Uterus (tissue), 4 donors: ENCODE results near the gene IRX2. TPM values are rescaled to one million over a fixed set of nuclear protein-coding genes. Genes with fewer than 3 reads are reported as not detected.

Source experiments
- DNase-seq, 2 donors: peaks; one replicate each; pipeline ENCODE4 v3.0.0-alpha.2; 2019 to 2020
- H3K27ac ChIP-seq, 2 donors: fragments of 200-600 bp; sonication (generic); 1 replicate in 1 of 2; 2 replicates in 1 of 2; pipeline ENCODE4 v1.5.1; 2016 to 2018
- H3K27me3 ChIP-seq, 2 donors: fragments of 200-600 bp; sonication (generic); one replicate each; pipeline ENCODE4 v1.5.1; 2018 to 2019; ENCODE audit warnings: control low read depth in 1 of 2
- H3K36me3 ChIP-seq, 2 donors: fragments of 200-600 bp; sonication (generic); one replicate each; pipeline ENCODE4 v1.5.1; 2019; ENCODE audit warnings: control low read depth in 1 of 2
- H3K4me1 ChIP-seq, 2 donors: fragments of 200-600 bp; sonication (generic); one replicate each; pipeline ENCODE4 v1.5.1; 2018 to 2019; ENCODE audit warnings: control low read depth in 1 of 2
- H3K4me3 ChIP-seq, 2 donors: fragments of 200-600 bp; sonication (generic); 1 replicate in 1 of 2; 2 replicates in 1 of 2; pipeline ENCODE4 v1.5.1; 2018 to 2019; ENCODE audit warnings: mild to moderate bottlenecking in 1 of 2
- H3K9me3 ChIP-seq, 2 donors: fragments of 200-600 bp; sonication (generic); one replicate each; pipeline ENCODE4 v1.5.1; 2019; ENCODE audit warnings: control low read depth in 1 of 2
- CTCF ChIP-seq, 4 experiments: fragments of 200-600 bp in 2 of 4; fragments of 450-650 bp in 2 of 4; sonication (generic) in 2 of 4; IDR thresholded peaks; one replicate each; pipeline ENCODE4 v1.5.1; 2016 to 2019; ENCODE audit warnings: antibody characterized with exemption in 4 of 4, mild to moderate bottlenecking in 2 of 4, moderate library complexity in 1 of 4
- POLR2A ChIP-seq, 2 donors: fragments of 450-650 bp; IDR thresholded peaks; one replicate each; pipeline ENCODE4 v1.6.1; 2016; ENCODE audit warnings: antibody characterized with exemption in 2 of 2, mild to moderate bottlenecking in 1 of 2, moderate library complexity in 1 of 2
- intact Hi-C: fragments of 100-400 bp; cut with DNase I; formaldehyde crosslinking; loops from one replicate; pipeline ENCODE4 v1.15.1; 2023; ENCODE audit warnings: low total_unique reads
- total RNA-seq, 4 donors: library from RNA; depleted of rRNA in 3 of 4; stranded (reverse); fragments of >200 nt in 3 of 4; gene quantifications; one replicate each; pipeline versions ENCODE4 v1.1.0 to v1.2.4, GENCODE V29; 2014 to 2023
- donor health status: DM: yes; HTN: yes; CAD: no.

Gene IRX2
- total RNA-seq, 4 donors from 2014 or later = 0.77 TPM; not detected in 3

- Histone ChIP-seq H3K4me3 (no peak overlapping the region), H3K9me3 (no peaks in the 10 kb centered on the region), H3K27me3 (no peaks in the 10 kb centered on the region), H3K27ac (no peak overlapping the region), H3K36me3 (no peaks in the 10 kb centered on the region), H3K4me1 (no peaks in the 10 kb centered on the region)
- DNase-seq = no peak
- TF ChIP-seq CTCF (IDR thresholded peaks at IDR 0.05) (no peak), POLR2A (IDR thresholded peaks at IDR 0.05) (no peak)
- intact Hi-C loops = no loop called here
Measured at GRCh38 chr5:2697446-2698200, 53.9 kb downstream of the IRX2 start.

GRCh38 chr5:2697041-2697440 lies 54.4 kb downstream of the IRX2 start:
- Histone ChIP-seq H3K4me3 (no peak overlapping the region), H3K9me3 (no peaks in the 10 kb centered on the region), H3K4me1 (no peaks in the 10 kb centered on the region), H3K27me3 (no peaks in the 10 kb centered on the region), H3K36me3 (no peaks in the 10 kb centered on the region), H3K27ac (no peak overlapping the region)
- DNase-seq = no peak
- intact Hi-C loops = no loop called here
- TF ChIP-seq POLR2A (IDR thresholded peaks at IDR 0.05) (no peak), CTCF (IDR thresholded peaks at IDR 0.05) (no peak)
